Activated CD8-positive, alpha-beta memory T cell treated with anti-CD3 and anti-CD28 coated beads, Interleukin-2, amount 10 ng/mL, durations not matched to agents 7 days and 5 days (primary cell): ENCODE measurements around the gene ICA1. TPM values are rescaled to one million over a fixed set of nuclear protein-coding genes. Genes with fewer than 3 reads are reported as not detected.

Source experiments
- ATAC-seq: fragments of 150-1000 bp; cut with Tn5 transposase; one replicate; pipeline ENCODE4 v1.10.0; 2021; ENCODE audit warnings: moderate library complexity
- CTCF ChIA-PET: fragments of 350-600 bp; sonication (Branson Sonifier 250); formaldehyde crosslinking; loops from one replicate; lab custom pipeline; 2021; ENCODE audit warnings: antibody characterized with exemption; lab: Charles Lee
- DNase-seq: peaks from one replicate; pipeline ENCODE4 v3.0.0-alpha.2; 2020
- H3K27ac Mint-ChIP-seq: one replicate; pipeline ENCODE4 v1.8.0; 2021; ENCODE audit warnings: mild to moderate bottlenecking, mixed read lengths
- H3K27me3 Mint-ChIP-seq: one replicate; pipeline ENCODE4 v1.8.0; 2021; ENCODE audit warnings: mixed read lengths
- H3K36me3 Mint-ChIP-seq: one replicate; pipeline ENCODE4 v1.8.0; 2021; ENCODE audit warnings: mild to moderate bottlenecking, mixed read lengths
- H3K4me1 Mint-ChIP-seq: one replicate; pipeline ENCODE4 v1.8.0; 2021; ENCODE audit warnings: mixed read lengths
- H3K4me3 Mint-ChIP-seq: one replicate; pipeline ENCODE4 v1.8.0; 2021; ENCODE audit warnings: mild to moderate bottlenecking, moderate library complexity, mixed read lengths
- H3K9me3 Mint-ChIP-seq: one replicate; pipeline ENCODE4 v1.8.0; 2022; ENCODE audit warnings: low read depth, mixed read lengths
- total RNA-seq, 2 experiments: library from RNA; stranded (reverse); gene quantifications; one replicate each; pipeline ENCODE4 v1.2.3, GENCODE V29; 2021

ICA1 gene
- total RNA-seq, 2 experiments from 2014 or later: 2.7 to 3.4 TPM

DNA sequence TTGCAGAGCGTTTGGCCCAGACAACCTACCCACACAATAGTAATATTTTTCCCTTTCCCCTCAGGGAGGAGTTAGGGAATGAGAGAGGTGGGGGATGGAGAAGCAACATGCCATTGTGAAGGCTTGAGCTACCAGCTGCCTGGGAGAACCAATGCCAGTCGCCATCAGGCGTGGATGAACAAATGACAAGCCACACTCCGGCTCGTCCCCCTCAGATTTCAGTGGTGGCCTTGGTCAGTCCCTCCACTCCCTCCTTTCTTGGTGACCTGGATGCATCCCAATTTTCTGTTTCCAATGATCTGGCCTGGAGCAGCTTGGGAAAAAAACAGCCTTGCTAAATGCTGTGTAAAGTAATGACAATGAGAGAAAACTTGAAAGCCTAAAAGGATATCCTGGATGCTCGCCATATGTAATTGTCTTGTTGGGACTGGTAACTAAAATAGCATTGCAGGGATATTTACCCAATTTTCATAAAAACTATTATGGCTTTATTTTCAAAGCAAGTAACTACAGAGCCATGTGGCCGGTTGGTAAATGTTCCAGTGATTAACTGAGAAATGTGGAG lies 110.7 kb downstream of the ICA1 start:
- peaks cover 14% of the 10 kb centered on the region for H3K9me3 Mint-ChIP-seq
- ATAC-seq (no peak), DNase-seq (no peak)
- H3K4me3 Mint-ChIP-seq: no peak overlapping the region
- peaks cover 13% of the 10 kb centered on the region for H3K4me1 Mint-ChIP-seq
- CTCF ChIA-PET: no interaction called here
- no peaks in the 10 kb centered on the region for H3K27me3 Mint-ChIP-seq
- H3K36me3 Mint-ChIP-seq: peaks cover 3% of the 10 kb centered on the region
- no peak overlapping the region for H3K27ac Mint-ChIP-seq

DNA sequence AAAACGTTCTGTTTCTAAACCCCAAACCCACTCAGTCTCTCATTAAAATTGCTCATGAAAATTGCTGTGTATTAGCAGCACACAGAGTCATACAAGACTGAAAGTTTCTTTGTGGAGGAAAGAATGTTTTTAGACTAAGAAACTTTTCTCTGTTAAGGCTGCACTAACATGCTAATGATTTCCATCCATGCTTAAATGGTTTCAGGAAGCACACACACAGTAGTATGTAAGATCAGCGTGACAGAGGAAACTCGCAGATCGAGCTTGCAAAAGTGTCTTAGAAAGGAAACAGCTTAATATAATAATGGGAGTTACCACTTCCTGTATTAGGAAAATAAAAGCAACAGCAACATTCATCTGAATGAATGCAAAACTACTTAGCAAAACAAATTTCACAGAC lies 112.7 kb downstream of the ICA1 start:
- peaks cover 14% of the 10 kb centered on the region for H3K9me3 Mint-ChIP-seq
- DNase-seq (no peak), ATAC-seq (no peak)
- CTCF ChIA-PET: no interaction called here
- H3K27me3 Mint-ChIP-seq: no peaks in the 10 kb centered on the region
- H3K4me1 Mint-ChIP-seq: peaks cover 13% of the 10 kb centered on the region
- H3K36me3 Mint-ChIP-seq: peaks cover 4% of the 10 kb centered on the region
- H3K4me3 Mint-ChIP-seq: no peak overlapping the region
- no peak overlapping the region for H3K27ac Mint-ChIP-seq

DNA sequence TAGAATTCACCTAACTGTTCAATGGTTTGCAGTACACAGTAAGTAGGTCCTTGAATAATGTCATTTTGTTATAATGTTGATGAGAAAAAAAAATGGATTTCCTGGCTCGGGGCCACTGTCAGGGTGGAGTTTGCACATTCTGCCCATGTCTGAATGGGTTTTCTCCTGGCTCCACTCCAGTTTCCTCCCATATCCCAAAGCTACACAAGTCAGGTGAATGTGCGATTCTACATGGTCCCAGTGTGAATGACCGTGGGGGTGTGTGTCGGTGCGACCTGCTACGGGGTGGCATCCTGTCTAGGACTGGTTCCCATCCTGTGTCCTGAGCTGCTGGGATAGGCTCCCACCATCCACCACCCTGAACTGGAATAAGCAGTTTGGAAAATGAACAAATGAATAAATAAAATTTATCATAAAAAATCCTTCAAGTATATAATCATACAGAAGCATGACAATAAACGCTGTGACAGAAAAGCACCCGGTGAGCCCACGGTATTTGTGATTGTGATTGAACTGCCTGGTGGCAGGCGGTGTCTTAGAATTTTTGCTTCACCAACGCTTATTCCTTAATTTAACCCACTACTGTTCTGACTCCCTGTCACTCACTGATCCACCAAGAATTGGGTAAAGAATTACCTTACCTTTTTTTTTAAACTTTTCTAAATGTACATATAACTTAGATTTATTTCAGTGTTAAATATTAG lies 114.1 kb downstream of the ICA1 start:
- no peak for DNase-seq
- no peaks in the 10 kb centered on the region for H3K27me3 Mint-ChIP-seq
- ATAC-seq: no peak
- peaks cover 4% of the 10 kb centered on the region for H3K36me3 Mint-ChIP-seq
- peaks cover 25% of the 10 kb centered on the region for H3K4me1 Mint-ChIP-seq
- no peak overlapping the region for H3K27ac Mint-ChIP-seq
- H3K4me3 Mint-ChIP-seq: no peak overlapping the region
- CTCF ChIA-PET: interaction anchor here (0.5 to 1.1 kb wide), 2 partner anchors 13 to 42 kb away, joined by 3 to 4 read pairs; no protein-coding TSS in a partner anchor
- peaks cover 13% of the 10 kb centered on the region for H3K9me3 Mint-ChIP-seq

DNA sequence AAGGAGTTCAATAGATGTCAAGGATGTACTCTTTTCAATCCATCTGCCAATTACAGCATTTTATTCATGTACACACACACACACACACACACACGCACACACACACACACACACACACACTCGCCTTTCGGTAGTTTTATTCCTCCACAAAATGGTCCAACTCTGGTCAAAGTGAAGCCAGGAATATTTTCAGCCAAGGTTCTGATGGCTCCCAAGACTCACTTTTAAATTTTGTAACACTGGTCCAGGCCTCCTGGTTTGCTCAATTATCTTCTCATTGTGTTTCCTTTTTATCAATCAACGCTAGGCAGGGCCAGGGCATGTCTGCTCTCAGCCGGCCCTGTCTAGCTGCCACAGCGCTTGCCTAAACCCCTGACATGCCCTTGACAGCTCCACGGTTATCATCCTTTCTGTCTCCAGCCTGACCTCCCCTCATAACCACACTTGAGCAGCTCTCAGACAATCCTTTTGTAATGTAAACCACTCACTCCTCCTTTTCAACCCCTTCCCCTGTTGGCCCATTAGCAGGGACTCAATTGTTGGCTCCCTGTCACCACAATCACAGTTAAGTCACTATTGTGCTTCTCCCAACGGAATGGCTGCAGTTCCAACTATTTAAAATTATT lies 115.1 kb downstream of the ICA1 start:
- Mint-ChIP-seq H3K27me3 (no peaks in the 10 kb centered on the region), H3K4me1 (peaks cover 23% of the 10 kb centered on the region), H3K9me3 (peaks cover 5% of the 10 kb centered on the region), H3K4me3 (no peak overlapping the region), H3K36me3 (peaks cover 2% of the 10 kb centered on the region), H3K27ac (no peak overlapping the region)
- no peak for ATAC-seq
- DNase-seq: no peak
- CTCF ChIA-PET: no interaction called here

DNA sequence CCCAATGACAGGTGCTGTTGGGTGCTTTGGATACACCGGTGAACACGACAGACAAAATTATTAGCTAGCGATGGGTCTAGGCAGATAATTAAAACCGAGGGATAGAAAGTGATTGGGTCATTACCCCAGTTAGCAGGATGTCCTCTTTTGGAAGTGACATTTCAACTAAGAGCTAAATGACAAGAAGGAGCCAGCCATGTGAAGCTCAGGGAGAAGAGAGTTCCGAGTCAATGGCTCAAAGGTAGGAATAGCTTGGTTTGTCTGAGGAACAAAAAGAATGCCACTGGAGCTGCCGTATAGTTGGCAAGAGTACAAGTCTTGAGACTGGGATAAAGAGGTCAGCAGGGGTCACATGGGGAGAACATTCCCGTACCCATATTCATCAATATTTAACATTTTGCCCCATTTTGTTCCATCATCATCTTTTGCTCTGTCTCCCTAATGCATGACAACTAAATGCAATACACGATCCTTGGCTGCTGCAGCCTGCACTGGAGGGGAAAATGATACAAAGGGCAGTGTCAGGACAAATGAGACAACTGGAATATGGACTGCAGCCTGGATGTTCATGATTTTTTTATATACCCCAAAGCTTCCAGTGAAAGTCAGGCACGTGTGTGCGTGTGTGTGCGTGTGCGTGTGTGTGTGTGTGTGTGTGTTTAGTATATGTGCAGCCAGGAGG lies 115.7 kb downstream of the ICA1 start:
- H3K9me3 Mint-ChIP-seq: no peaks in the 10 kb centered on the region
- H3K4me3 Mint-ChIP-seq: no peak overlapping the region
- CTCF ChIA-PET: no interaction called here
- peaks cover 23% of the 10 kb centered on the region for H3K4me1 Mint-ChIP-seq
- H3K27ac Mint-ChIP-seq: no peak overlapping the region
- DNase-seq (no peak), ATAC-seq (no peak)
- no peaks in the 10 kb centered on the region for H3K27me3 Mint-ChIP-seq
- H3K36me3 Mint-ChIP-seq: peaks cover 2% of the 10 kb centered on the region

DNA sequence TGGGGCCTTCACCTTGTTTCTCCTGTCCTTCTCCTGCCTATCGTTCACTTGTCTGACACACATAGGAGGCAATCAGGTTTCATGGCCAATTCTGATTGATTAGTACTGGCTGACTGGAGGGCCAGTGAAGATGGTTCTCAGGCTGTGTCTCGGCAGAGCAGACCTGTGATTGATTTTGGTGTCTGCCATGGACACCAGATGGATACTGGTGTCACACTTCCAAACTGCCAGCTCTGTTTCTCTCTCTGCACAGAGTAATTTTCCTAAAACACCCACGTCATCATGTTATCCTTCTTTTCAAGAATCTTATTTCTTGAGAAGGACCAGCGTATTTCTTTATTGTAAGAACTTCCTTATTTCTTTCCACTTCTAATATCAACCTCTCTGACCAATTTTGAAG lies 117.1 kb downstream of the ICA1 start:
- Mint-ChIP-seq H3K36me3 (peaks cover 2% of the 10 kb centered on the region), H3K27ac (no peak overlapping the region)
- CTCF ChIA-PET: no interaction called here

DNA sequence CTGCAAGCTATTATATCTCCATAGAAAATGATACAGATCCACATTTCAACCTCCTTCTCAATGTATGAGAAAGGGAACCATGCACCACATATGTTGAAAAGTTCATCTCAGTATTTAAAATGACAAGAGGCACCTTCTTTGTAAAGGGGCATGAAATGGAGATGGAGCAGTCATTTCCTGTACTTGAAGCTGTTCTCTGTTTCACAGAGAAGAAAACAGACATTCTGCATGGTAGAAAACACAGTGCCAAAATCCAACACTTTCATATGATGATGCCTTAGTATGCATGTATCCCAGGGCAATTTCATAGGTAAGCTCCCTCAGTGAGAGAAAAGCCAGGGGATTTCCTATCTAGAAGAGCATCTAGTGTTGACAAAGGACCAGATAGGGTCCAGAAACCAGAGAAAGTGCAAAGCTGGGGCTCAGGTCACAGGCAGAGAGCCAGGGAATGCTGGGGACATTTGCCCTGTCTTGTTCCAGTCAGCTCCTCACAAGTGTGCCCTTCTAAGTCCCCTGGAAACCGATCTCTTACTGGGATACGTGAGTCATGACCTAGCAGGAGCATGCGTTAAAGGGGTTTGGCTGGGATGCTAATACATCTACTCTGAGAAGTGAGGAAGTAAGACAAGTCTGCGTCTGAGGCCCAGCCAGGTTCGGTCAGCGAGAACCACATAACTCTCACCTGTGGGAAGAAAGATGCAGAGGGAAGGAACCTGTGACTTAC lies 118.7 kb downstream of the ICA1 start:
- peak; percentile 36 for ATAC-seq
- no peak for DNase-seq
- Mint-ChIP-seq H3K36me3 (peaks cover 2% of the 10 kb centered on the region), H3K4me1 (peaks cover 12% of the 10 kb centered on the region), H3K9me3 (no peaks in the 10 kb centered on the region), H3K27me3 (no peaks in the 10 kb centered on the region), H3K4me3 (no peak overlapping the region), H3K27ac (no peak overlapping the region)
- CTCF ChIA-PET: interaction anchor here (0.6 to 1.6 kb wide), 2 partner anchors 13 to 33 kb away, joined by 3 read pairs; no protein-coding TSS in a partner anchor

More for the DNA sequence above, 117.1 kb downstream of the ICA1 start:
- Mint-ChIP-seq H3K27me3 (no peaks in the 10 kb centered on the region), H3K4me1 (peaks cover 23% of the 10 kb centered on the region), H3K9me3 (no peaks in the 10 kb centered on the region), H3K4me3 (no peak overlapping the region)
- no peak for ATAC-seq
- no peak for DNase-seq

DNA sequence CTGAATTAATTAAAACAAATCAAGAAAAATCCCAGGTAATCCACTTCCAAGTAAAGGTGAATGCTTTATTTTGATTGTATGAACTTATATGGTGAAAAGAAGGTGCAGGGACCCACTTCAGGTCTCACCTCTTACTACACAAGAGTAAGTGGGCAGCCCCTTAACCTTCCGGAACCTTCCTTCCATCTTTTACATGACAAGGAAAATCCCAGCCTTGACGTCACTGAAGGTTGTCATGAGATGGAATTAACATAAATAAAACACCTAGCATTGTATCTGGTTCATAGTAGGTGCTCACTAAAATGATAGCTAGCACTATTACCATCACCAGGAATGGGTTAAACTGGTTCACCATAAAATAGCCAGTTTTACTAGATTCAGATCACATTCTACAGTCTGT lies 119.5 kb downstream of the ICA1 start:
- no peak for DNase-seq
- no peak overlapping the region for H3K27ac Mint-ChIP-seq
- H3K36me3 Mint-ChIP-seq: peaks cover 2% of the 10 kb centered on the region
- H3K9me3 Mint-ChIP-seq: no peaks in the 10 kb centered on the region
- no peak for ATAC-seq
- no peak overlapping the region for H3K4me3 Mint-ChIP-seq
- H3K4me1 Mint-ChIP-seq: peaks cover 12% of the 10 kb centered on the region
- H3K27me3 Mint-ChIP-seq: no peaks in the 10 kb centered on the region
- CTCF ChIA-PET: interaction anchor here (0.6 kb wide), 1 partner anchor 14 kb away, joined by 3 read pairs; no protein-coding TSS in a partner anchor

DNA sequence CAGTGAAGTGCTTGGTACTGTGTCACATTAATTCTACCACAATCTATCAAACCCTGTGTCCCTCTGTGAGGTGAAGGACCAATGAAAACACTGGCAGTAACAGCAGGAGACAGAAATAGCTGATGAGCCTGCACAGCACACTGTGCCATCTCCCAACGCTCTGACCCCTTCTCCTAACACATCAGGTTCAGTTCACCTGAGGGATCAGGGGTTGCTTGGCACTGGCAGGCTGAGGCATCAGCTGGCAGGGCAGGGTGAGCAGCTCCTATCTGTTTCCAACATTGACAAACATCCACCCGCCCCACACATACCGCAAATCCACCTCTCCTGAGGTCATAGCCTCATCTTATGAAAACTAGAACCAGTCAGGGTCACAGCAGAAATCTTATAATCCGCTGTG lies 120.9 kb downstream of the ICA1 start:
- CTCF ChIA-PET: no interaction called here
- Mint-ChIP-seq H3K9me3 (no peaks in the 10 kb centered on the region), H3K36me3 (peaks cover 2% of the 10 kb centered on the region), H3K4me1 (peaks cover 12% of the 10 kb centered on the region), H3K27ac (no peak overlapping the region), H3K4me3 (no peak overlapping the region), H3K27me3 (no peaks in the 10 kb centered on the region)
- DNase-seq (no peak), ATAC-seq (no peak)

DNA sequence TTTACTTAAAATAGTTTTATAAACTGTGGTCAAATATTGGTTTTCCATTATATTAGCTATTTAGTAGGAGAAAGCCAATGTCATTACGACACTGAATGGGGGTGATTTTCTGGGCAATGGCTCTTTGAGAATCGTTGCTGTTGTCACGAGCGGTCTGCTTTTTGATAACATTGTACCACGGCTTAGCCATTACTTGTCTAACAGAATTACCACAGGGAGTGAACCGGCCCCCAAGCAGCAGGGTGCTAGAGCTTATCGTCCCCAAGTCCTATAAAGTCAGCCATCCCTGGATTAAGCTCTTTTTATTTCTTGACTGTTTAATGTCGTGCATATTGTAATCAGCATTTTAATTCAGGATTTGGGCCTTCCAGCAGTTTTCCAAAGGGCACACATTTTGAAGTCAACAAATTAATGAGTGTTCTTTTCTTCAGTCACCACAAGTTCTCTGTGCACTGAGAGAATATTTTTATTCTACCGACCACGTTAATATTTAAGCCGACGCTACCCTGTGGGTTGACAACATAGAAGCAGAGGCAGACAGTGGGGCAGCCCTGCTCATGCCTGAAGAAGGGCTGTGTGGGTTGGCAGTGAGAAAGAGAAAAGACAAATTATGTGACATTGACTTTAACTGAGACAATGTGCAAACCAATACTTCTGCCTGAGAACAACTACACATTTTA lies 125.8 kb downstream of the ICA1 start:
- no peak overlapping the region for H3K4me3 Mint-ChIP-seq
- no peak for ATAC-seq
- DNase-seq: no peak
- no peak overlapping the region for H3K27ac Mint-ChIP-seq
- CTCF ChIA-PET: interaction anchor here (0.8 to 1.4 kb wide), 2 partner anchors 12 to 54 kb away, joined by 3 to 4 read pairs; no protein-coding TSS in a partner anchor
- peaks cover 39% of the 10 kb centered on the region for H3K4me1 Mint-ChIP-seq
- no peaks in the 10 kb centered on the region for H3K36me3 Mint-ChIP-seq
- no peaks in the 10 kb centered on the region for H3K9me3 Mint-ChIP-seq
- no peaks in the 10 kb centered on the region for H3K27me3 Mint-ChIP-seq

DNA sequence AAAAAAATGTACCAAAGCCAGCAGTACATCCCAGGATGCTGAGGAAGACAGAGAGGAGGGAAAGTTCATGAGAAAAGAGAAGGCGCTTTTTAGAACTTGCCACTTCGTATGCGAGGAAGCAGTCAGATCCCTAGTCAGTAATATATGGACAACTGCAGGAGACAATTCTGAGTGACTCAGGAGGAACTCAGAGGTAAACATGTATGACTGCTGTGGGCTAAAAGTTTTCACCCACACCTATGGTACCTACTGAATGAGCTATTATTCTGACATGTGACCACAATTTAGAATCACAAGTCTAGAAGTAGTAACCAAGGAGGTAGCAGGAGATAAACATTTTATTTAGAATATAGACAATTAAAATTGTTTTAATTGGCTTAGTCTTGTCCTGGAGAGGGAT lies 126.5 kb downstream of the ICA1 start:
- H3K4me1 Mint-ChIP-seq: peaks cover 47% of the 10 kb centered on the region
- no peak overlapping the region for H3K4me3 Mint-ChIP-seq
- CTCF ChIA-PET: interaction anchor here (0.8 to 1.5 kb wide), 3 partner anchors 10 to 55 kb away, joined by 3 to 7 read pairs (median 4); no protein-coding TSS in a partner anchor
- no peak overlapping the region for H3K27ac Mint-ChIP-seq
- ATAC-seq (no peak), DNase-seq (no peak)
- no peaks in the 10 kb centered on the region for H3K27me3 Mint-ChIP-seq
- H3K36me3 Mint-ChIP-seq: no peaks in the 10 kb centered on the region
- no peaks in the 10 kb centered on the region for H3K9me3 Mint-ChIP-seq

DNA sequence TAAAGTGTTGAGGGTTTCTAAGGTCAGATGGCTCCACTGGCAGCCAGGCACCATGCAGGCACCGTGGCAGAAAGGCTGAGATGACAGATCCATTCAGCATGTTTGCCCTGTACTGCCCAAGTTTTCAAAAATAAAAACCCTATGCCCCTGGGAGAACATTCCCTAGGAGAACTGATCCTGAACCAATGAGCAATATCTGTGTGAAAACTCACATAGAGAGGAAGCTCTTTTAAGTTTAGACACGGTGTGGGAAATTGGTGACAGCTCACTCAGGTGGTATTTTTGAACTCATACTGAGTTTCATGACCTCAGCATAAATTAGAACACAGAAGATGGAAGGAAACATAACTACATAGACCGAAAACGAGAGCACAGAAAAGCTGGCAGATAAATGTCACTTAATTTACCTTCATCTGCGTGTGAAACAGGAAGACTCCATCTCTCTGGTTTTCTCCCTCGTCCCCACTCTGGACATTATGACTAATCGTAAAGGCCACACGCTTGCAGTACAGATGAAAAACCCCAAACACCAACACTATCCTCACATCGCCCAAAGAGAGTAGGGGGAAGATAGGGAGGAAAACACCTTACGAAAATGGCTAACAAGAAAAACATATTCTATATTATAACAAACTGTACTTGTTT lies 127.8 kb downstream of the ICA1 start:
- Mint-ChIP-seq H3K36me3 (peaks cover 4% of the 10 kb centered on the region), H3K27ac (peak overlapping the region; percentile 87), H3K9me3 (no peaks in the 10 kb centered on the region), H3K4me3 (peak overlapping the region; percentile 23), H3K4me1 (peaks cover 57% of the 10 kb centered on the region), H3K27me3 (no peaks in the 10 kb centered on the region)
- ATAC-seq (peak; percentile 57), DNase-seq (peak; percentile 75)
- CTCF ChIA-PET: interaction anchor here (0.8 to 1.9 kb wide), 6 partner anchors 8 to 99 kb away, joined by 3 to 7 read pairs (median 4); no protein-coding TSS in a partner anchor
